Aorta (tissue), 5 donors: ENCODE data around the gene MS4A4A. TPM values are rescaled to one million over a fixed set of nuclear protein-coding genes. Genes with fewer than 3 reads are reported as not detected.

Experiments used
- ATAC-seq: fragments of 200-7000 bp; cut with Tn5 transposase; one replicate; pipeline ENCODE4 v1.9.1; 2022; ENCODE audit warnings: moderate library complexity; ENCODE audit not compliant: low FRiP score
- DNase-seq, 2 donors: peaks; one replicate each; pipeline ENCODE4 v3.0.0-alpha.2; 2020
- H3K27ac ChIP-seq, 2 donors: one replicate each; pipeline ENCODE4 v1.5.1; 2013; ENCODE audit warnings: low read length in 2 of 2, mild to moderate bottlenecking in 2 of 2, moderate library complexity in 2 of 2, control low read depth in 1 of 2, inconsistent platforms in 1 of 2, low read depth in 1 of 2
- H3K27me3 ChIP-seq, 2 donors: one replicate each; pipeline ENCODE4 v1.6.1; 2013; ENCODE audit warnings: control low read depth in 1 of 2, low read length in 1 of 2, mild to moderate bottlenecking in 1 of 2, moderate library complexity in 1 of 2; ENCODE audit not compliant: insufficient read depth in 2 of 2, control insufficient read depth in 1 of 2
- H3K36me3 ChIP-seq, 2 donors: one replicate each; pipeline ENCODE4 v1.6.1; 2013; ENCODE audit warnings: control low read depth in 1 of 2, low read length in 1 of 2, mild to moderate bottlenecking in 1 of 2; ENCODE audit not compliant: insufficient read depth in 2 of 2, control insufficient read depth in 1 of 2
- H3K4me1 ChIP-seq, 2 donors: one replicate each; pipeline ENCODE4 v1.6.1; 2013; ENCODE audit warnings: low read length in 2 of 2, control low read depth in 1 of 2, mild to moderate bottlenecking in 1 of 2, moderate library complexity in 1 of 2; ENCODE audit not compliant: insufficient read depth in 2 of 2, control insufficient read depth in 1 of 2
- H3K4me3 ChIP-seq, 2 donors: one replicate each; pipeline ENCODE4 v1.5.1; 2013; ENCODE audit warnings: low read length in 2 of 2, control low read depth in 1 of 2, mild to moderate bottlenecking in 1 of 2
- H3K9me3 ChIP-seq: one replicate; pipeline ENCODE4 v1.6.1; 2013; ENCODE audit warnings: mild to moderate bottlenecking, low read length; ENCODE audit not compliant: control insufficient read depth
- WGBS, 2 donors: extraction: QIAGEN DNeasy Blood & Tissue Kit; methylation state at CpG; one replicate each; pipeline ENCODE4 v1.1.7; 2013; 5-methylcytosine and 5-hydroxymethylcytosine counted together
- intact Hi-C, 2 donors: fragments of 100-400 bp; cut with DNase I; formaldehyde crosslinking; loops; one replicate each; pipeline versions ENCODE4 v1.14.2 to v1.15.0; 2022
- polyA plus RNA-seq, 2 donors: library from polyadenylated mRNA; stranded (reverse); fragments of 200-250 nt; gene quantifications; one replicate each; pipeline ENCODE4 v1.2.3, GENCODE V29; 2013
- total RNA-seq, 2 donors: library from RNA; stranded (reverse); fragmentation: NEBNext Ultra II Directional; extraction: Animal tissue kit (Norgen Biotek cat#: 25700); gene quantifications; one replicate each; pipeline ENCODE4 v1.2.1, GENCODE V29; 2021
- donor health status: healthy with polysubstance abuse.
- donor health status: Bipolar disorder and iron deficiency.
- donor health status: DM: no; HTN: no; CAD: no.
- donor health status: DM: no; HTN: no; CAD: no.
- donor health status: DM: yes; HTN: yes; CAD: no.

The MS4A4A gene
- total and polyA plus RNA-seq, 4 donors: 3.9 to 67.0 (median 37.4) TPM

DNA sequence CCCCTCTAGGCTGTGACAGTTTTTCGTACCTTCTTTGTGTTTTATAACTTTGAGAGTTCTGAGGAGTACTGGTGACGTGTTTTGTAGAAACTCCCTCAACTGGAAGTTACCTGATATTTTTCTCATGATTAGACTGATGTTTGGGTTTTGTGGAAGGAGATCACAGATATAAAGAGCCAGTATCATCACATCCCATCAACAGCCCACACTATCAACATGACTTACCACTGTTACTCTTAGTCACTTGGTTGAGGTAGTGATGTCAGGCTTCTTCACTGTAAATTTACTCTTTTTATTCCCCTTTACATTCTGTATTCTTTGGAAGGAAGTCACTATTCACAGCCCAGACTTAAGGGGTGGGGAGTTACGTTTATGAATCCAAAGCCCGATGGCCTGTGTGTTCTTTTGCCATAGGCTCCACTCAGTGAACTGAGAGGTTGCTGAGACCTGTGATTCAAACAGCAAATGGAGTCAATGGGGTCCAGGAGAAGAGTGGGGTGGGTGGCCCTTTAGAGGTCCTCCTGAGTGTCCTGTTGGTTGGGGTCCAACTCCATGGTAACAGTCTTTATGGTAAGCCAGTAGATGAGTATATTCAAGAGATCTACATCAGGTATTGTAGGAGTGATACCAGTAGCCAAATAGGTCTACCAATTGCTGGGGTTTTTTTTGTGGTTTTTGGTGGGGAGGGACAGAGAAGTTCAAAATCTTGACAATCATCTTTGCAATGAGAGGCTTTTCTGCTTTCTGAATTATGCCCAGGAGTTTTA lies 22.3 kb upstream of the MS4A4A start:
- Histone ChIP-seq H3K4me3 (no peak overlapping the region), H3K27ac (no peak overlapping the region), H3K9me3 (no peaks in the 10 kb centered on the region), H3K27me3 (no peaks in the 10 kb centered on the region), H3K4me1 (no peaks in the 10 kb centered on the region), H3K36me3 (no peaks in the 10 kb centered on the region)
- WGBS, 2 donors: 76 to 86% methylated on average over 4 of the region's 4 CpGs
- intact Hi-C loops: loop anchor here in 1 of 2 donors (10.0 kb wide), 1 partner anchor 433 kb away; no protein-coding TSS in a partner anchor
- ATAC-seq: no peak
- no peak for DNase-seq

DNA sequence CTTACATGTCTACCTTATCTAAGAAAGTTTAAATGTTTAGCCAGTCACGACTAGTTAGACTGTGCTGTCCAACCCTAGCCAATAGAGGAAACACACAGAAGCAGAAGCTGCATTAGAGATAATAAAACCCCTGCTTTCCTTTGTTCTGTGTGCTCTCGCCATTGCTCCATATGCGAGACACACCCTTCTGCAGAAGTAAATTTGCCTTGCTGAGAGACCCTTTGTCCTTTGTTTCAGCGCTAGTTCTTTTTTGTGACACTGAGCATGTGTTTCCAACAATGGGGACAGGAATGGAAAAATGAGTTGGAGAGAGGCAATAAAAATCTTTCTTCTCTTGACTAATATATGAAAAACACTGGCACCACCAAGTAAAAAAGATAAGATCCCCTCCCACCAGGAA lies 19.5 kb upstream of the MS4A4A start:
- WGBS, 2 donors: 82 to 86% methylated on average over 4 of the region's 4 CpGs
- intact Hi-C loops: no loop called here
- H3K4me1 ChIP-seq: no peaks in the 10 kb centered on the region
- H3K27ac ChIP-seq: no peak overlapping the region
- H3K27me3 ChIP-seq: no peaks in the 10 kb centered on the region
- ATAC-seq: no peak
- no peaks in the 10 kb centered on the region for H3K36me3 ChIP-seq
- H3K9me3 ChIP-seq: no peaks in the 10 kb centered on the region
- H3K4me3 ChIP-seq: no peak overlapping the region
- DNase-seq: no peak

DNA sequence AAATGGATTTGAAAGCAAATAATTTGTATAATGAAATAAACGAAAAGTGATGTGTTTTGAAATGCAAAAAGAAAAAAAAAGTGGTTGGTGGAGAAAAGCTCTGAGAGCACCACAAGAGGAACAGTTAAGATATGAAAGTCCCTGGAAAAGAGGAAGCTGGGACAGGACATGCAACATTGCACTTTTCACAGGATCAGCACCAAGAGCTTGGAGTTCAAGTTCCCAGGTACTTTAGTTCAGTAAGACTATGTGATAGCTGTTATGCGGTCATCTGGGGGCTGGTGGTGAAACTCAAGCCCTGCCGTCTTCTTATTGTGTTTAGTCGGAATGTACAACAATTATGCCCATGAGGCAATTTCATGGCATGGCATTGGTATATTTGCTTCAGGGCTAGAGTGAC lies 17.1 kb upstream of the MS4A4A start:
- Histone ChIP-seq H3K4me3 (no peak overlapping the region), H3K27me3 (peaks cover 0 to 3% of the 10 kb centered on the region in 2 donors), H3K4me1 (no peaks in the 10 kb centered on the region), H3K27ac (no peak overlapping the region), H3K9me3 (no peaks in the 10 kb centered on the region), H3K36me3 (no peaks in the 10 kb centered on the region)
- DNase-seq (no peak), ATAC-seq (no peak)
- intact Hi-C loops: no loop called here
- WGBS, 2 donors: 82 to 83% methylated on average over 4 of the region's 4 CpGs

DNA sequence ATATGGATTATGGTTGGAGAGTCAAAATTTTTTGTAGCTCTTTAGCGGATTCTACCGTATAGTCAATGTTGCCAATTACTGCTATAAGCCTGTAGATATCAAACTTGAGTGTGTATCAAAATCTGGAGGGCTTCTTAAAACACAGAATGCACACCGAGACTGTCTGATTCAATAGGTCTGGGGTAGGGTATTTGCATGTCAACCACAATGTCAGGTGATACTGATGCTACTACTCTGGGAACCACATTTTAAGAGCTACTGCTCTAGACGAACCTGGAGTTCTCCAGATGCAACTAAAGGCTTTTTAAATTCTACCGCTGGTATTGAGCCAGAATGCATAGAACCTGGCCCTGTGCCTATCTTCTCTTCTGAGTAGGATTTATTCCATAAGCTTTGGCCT lies 15.8 kb upstream of the MS4A4A start:
- 64 to 80% methylated on average over 5 of the region's 5 CpGs for WGBS, 2 donors
- intact Hi-C loops: no loop called here
- no peaks in the 10 kb centered on the region for H3K4me1 ChIP-seq
- no peaks in the 10 kb centered on the region for H3K36me3 ChIP-seq
- H3K9me3 ChIP-seq: no peaks in the 10 kb centered on the region
- no peak for ATAC-seq
- no peak for DNase-seq
- H3K27ac ChIP-seq: no peak overlapping the region
- H3K4me3 ChIP-seq: no peak overlapping the region
- peaks cover 0 to 3% of the 10 kb centered on the region in 2 donors for H3K27me3 ChIP-seq

DNA sequence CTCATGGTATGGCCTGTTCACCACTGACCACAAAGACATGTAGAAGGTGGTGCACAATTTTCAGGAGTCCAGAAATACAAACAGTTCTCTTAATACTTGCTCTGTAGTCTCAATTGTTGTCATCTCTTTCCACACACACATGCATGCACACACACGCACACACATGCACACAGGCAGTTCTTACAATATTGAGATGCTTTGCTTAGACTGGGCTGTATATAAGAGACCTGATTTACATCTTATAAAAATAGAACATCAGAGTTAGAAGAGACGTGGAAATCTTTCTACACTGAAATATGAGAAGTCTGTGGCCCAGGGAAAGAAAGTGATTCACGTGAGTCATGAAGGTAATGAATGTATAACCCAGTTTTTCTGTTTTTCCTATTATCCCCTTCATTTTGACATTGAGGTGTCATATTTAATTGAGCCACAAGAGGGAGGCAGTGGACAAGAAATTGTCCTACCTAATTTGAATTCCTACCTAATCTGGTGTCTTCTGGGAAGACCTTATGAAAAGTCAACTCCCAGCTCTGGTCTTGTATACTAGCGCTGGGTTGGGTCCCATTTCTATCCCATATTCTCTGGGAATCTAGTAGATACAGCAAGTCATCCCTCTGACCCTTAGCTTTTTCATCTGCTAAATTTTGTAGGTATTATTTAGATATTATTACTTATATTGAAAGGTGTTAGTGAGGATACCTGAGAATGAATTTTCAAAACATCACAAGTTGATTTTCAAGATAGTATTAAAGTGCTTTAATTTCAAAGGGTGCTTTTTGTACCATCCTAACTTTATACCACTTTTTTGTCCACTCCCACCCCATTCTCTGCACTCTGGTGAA lies 14.9 kb upstream of the MS4A4A start:
- no peaks in the 10 kb centered on the region for H3K4me1 ChIP-seq
- WGBS, 2 donors: 24 to 26% methylated on average over 4 of the region's 4 CpGs
- DNase-seq (no peak), ATAC-seq (no peak)
- H3K27me3 ChIP-seq: peaks cover 0 to 3% of the 10 kb centered on the region in 2 donors
- intact Hi-C loops: no loop called here
- no peak overlapping the region for H3K27ac ChIP-seq
- H3K9me3 ChIP-seq: no peaks in the 10 kb centered on the region
- no peak overlapping the region for H3K4me3 ChIP-seq
- no peaks in the 10 kb centered on the region for H3K36me3 ChIP-seq

DNA sequence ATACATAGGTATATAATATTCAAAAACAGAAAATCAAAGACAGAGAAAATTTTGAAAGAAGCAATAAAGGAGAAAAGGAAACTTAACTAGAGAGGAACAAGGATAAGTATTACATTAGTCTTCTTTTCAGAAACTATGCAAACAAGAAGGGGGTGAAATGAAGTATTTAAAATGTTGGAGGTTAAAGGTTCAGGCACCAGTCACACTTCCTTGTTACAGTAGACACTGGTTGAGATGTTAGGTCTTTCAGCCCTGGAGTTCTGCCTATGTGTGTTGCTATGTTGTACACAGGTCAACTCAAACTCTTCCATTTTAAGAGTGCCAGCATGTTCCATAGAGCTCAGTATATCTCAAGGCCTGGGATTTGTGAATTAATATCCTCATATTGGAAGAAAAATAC lies 6.0 kb upstream of the MS4A4A start:
- H3K4me1 ChIP-seq: no peaks in the 10 kb centered on the region
- H3K27ac ChIP-seq: no peak overlapping the region
- DNase-seq: no peak
- no peaks in the 10 kb centered on the region for H3K36me3 ChIP-seq
- intact Hi-C loops: no loop called here
- no peak for ATAC-seq
- H3K9me3 ChIP-seq: no peaks in the 10 kb centered on the region
- no peak overlapping the region for H3K4me3 ChIP-seq
- H3K27me3 ChIP-seq: no peaks in the 10 kb centered on the region

DNA sequence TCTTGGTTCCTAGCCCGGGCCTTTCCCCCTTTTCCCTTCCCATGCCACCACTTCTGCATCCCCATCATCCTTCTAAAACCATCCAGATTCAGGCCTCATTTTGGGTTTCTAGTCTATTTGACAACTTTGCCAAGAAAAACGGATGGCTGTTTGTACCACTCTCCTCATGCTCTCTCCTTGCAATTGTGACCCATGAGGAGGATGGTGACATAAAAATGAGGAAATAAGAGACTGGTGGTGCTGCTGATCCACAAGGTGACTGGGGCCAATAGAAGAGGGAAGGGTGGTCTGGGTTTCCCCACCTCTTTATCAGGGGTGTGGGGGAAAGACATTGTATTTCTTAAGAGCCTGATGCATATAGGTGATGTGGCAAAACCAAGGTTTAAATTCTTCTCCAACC lies 1.0 kb downstream of the MS4A4A start:
- H3K4me3 ChIP-seq: no peak overlapping the region

DNA sequence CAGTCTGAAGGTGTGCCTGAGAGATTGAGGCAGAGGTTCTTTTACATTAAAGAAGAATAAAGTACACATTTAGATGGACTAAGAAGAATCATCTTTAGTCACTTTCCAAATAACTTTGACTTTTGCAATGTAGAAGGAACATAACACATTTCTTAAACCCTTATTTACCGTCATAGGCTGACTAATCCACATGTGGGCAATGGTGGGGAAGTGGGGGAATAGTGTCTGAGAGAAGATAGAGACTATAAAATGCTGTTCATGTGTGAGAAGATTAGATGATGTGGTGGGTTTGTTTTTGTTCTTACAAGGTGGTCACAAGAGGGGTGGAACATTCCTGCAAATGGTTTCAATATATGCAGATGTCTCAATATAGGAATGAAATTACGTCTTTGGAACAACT lies 1.8 kb downstream of the MS4A4A start:
- H3K27me3 ChIP-seq: no peaks in the 10 kb centered on the region
- no peak overlapping the region for H3K4me3 ChIP-seq
- 81 to 85% methylated on average over 2 of the region's 2 CpGs for WGBS, 2 donors
- intact Hi-C loops: no loop called here
- no peaks in the 10 kb centered on the region for H3K4me1 ChIP-seq
- no peaks in the 10 kb centered on the region for H3K36me3 ChIP-seq
- DNase-seq (no peak), ATAC-seq (no peak)
- no peaks in the 10 kb centered on the region for H3K9me3 ChIP-seq
- H3K27ac ChIP-seq: no peak overlapping the region

More for the DNA sequence above, 1.0 kb downstream of the MS4A4A start:
- DNase-seq: no peak
- Histone ChIP-seq H3K27me3 (no peaks in the 10 kb centered on the region), H3K27ac (no peak overlapping the region), H3K9me3 (no peaks in the 10 kb centered on the region), H3K4me1 (no peaks in the 10 kb centered on the region), H3K36me3 (no peaks in the 10 kb centered on the region)
- no peak for ATAC-seq
- intact Hi-C loops: no loop called here
- WGBS, 2 donors: 33 to 50% methylated on average over 2 of the region's 2 CpGs
